HG03103 (cell line): ENCODE results near the gene LTK.

ENCODE experiments used
- ATAC-seq: cut with Tn5 transposase; IDR thresholded peaks from one replicate; pipeline ENCODE4 v1.9.1; 2021; ENCODE audit warnings: low read depth; ENCODE audit not compliant: unreplicated experiment

The LTK gene

DNA sequence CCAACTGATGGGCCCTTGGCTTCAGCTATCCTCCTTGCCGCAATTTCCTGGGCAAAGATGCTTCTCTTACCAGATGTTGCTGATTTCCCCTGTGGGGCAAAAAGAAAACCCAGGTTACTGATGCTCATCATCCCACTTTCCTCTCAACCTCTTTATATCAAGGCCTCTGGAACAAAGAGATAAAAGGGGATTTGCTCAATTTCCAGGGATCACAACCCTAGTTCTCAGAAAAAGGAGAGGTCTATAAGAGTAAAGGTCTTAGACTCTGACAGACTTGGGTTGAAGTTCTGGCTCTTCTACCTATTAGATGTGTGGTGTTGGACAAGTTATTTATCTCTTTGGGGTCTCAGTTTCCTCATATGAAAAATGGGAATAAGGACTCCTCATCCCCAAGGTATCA lies 21.9 kb upstream of the LTK start:
- no peak for ATAC-seq

DNA sequence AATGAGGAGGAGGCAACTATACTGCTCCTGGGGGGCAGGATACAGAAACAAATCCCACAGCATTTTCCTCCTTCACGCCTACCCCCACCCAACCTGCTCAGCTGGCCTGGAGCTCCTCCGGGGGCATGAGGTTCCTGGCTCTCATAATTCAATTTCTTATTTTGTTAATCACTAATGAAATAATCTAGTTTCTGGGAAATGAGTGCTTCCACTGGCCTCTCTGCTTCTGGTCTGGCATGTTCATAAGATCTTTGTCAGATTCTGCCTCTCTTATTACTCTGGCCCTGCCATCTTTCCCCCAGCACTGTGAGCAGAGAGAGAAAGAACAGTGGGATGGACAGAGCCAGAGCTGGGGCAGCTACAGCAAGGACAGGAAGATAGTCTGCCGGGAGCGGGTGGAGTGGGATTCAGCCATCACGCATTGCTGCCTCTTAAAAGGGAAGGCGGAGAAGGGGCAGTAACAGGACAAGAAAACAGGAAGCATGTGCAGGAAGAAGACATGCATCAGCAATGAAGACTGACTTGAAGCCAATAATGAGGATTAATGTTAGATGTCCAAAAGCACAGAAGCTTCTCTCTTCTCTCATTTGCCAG lies 16.8 kb upstream of the LTK start:
- no peak for ATAC-seq

DNA sequence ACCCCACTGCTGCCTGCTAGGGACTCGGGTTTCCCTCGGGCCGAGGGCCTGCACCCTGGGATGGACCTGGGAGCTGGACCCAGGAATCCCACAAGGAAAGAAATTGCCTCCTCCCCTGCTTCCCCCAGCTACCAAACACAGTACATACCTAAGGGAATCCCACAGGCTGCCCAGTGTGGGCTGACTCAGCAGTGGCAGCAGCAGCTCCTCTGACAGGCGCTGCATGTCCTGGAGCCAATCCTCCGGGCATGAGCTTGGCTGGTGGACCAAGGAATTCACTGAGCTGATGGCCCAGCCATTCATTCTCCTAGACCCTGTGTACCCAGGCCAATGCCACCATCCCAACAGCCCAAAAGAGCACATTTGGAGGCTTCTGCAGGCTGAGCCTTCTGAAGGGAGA lies 9.5 kb upstream of the LTK start:
- ATAC-seq: no peak

DNA sequence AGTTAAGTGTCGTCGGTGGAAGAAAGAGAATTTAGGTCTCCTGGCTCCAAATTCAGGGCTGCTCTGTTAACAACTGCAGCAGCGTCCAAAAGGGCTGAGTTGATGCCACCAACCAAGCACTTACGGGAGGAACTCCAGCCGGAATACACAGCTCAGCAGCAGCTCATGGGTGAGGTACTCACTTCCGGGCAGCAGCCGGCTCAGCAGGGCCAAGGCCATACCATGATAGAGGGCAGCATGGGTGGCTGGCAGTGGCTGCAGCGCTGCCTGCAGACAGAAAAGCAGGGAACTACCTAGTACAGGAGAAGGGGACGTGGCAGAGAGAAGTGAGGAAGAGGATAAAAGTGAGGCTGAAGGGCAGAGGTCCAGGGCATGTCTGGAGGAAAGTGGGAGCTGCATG lies 8.0 kb upstream of the LTK start:
- ATAC-seq: no peak

DNA sequence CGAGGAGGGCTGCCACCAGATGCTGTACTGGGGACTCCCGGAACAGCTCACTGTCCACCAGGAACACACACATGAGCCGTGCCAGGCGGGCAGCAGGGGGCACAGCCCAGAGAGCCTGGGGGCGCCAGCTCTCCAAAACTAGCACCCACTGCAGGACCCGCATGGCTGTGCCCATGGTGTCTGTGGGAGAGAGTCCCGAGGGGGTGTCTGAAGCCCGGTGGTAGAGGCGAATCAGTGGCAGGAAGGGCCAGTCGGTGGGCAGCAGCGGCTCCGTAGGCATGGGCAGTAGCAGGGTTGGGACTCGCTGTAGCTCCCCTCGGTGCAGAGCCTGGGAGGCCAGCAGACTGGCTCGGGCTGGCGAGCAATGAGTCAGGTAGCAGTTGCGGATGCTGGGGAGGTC lies 7.0 kb upstream of the LTK start:
- no peak for ATAC-seq

DNA sequence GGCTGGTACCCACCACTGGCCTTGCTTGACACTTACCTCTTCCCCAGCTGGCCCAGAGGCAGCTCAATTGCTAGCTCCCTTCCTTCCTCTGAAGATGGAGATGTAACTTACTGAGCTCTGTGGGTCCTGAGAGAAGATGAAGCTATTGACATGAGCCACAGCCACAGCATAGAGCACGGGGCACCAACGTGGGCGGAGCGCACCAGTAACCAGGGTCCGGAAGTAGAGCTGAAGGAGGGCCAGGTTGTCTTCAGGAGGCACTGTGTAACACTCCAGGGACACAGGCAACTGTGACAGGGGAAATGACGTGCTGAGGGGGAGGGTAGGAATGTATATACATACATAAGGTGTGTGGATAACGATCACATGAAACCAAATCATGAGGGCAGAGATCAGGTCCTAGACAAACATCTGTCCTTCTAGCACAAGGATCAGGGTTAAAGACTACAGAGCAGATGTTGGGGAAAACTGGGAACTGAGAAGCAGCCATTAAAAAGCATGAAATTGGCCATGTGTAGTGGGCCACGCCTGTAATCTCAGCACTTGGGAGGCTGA lies 4.3 kb upstream of the LTK start:
- ATAC-seq: no peak

GRCh38 chr15:41512940-41513505 lies 604 bp downstream of the LTK start:
- ATAC-seq: no peak

- ATAC-seq: no peak
These were observed 1.1 kb downstream of the LTK start for GRCh38 chr15:41512512-41512939.

DNA sequence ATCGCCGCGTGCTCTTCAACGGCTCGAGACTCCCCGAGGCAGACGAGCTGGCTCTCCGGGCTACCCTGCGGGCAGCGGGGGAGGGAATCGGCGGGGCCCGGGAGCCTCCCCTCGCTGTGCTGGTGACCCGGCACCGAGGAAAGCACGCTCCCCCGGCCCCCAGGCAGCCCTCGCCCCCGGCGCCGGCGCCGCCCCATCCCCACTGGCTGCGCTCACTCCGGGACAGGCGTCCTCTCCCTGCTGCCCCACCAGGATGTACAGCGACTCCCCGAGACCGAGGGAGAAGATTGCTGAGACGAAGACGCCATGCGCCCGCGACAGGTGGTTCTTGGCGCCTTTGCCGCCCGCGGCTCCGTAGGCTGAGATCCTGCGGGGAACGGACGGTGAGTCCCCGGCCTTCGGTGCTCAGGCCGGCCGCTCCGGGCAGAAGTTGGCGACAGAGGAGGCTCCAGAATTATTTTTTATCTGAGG lies 1.7 kb downstream of the LTK start:
- no peak for ATAC-seq

GRCh38 chr15:41511331-41511898 lies 2.2 kb downstream of the LTK start:
- no peak for ATAC-seq

- ATAC-seq: no peak
These were observed 2.9 kb downstream of the LTK start for GRCh38 chr15:41510728-41511127.

DNA sequence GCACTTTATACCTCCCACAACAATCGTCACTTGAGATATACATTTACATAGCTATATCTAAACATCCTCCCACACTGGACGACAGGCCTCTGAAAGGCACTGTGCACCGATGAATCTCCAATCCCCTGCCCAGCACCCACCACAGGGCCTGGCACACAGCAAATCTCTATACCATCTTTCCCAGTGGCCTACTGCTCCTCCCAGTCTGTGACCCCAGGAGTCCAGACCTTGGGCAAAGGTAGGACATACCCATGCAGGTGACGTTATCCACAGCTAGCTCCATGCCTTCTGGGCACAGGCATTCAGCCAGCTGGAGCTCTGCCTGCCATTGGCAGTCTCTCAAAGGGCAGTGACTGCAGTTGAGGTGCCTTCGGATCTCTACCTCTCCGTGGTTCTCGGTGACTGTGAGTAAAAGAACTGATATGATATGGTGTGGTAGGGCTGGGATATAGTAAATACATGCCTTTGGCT lies 5.8 kb downstream of the LTK start:
- no peak for ATAC-seq

DNA sequence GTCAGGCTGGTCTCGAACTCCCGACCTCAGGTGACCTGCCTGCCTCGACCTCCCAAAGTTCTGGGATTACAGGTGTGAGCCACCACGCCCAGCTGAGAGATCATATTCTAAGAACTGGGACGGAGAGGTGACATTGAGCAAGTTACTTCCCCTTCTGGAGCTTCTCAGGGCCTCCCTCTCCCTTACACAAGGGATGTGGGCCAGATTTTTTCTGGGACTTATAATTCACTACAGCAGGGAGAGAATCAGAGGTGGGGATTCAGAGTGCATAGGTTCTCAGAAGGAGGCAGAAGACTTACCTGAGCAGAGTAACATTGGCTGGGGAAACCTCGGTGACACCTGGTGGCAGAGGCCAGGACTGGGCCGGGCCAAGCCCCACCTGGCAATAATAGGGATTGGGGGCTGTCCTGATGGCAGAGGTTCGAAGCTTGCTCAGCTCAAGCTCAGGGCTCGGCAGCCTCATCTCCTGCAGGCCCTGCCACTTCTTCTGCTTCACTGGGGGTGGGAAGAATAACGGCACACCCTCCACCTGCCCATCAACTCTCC lies 6.8 kb downstream of the LTK start:
- ATAC-seq: no peak

DNA sequence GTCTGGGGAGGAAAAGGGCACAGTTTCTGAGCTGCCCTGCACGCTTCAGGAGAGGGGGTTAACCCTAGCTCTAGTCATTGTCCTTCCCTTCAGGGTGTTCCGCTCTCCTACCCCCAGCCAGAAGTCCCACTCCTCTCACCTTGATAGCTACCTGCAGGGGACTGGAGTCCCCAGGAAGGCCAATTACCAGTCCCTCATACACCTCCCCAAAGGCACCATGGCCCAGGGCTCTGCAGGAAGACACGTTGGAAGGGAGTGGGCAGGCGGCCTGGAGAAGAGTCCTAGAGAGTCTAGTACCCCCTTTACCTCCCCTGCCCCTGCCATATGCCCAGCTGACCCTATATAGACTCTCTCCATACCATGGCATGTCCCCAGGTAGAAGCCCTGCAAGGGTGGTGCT lies 7.9 kb downstream of the LTK start:
- no peak for ATAC-seq

GRCh38 chr15:41504751-41505492 lies 8.7 kb downstream of the LTK start:
- ATAC-seq: no peak

GRCh38 chr15:41503669-41504010 lies 10.0 kb downstream of the LTK start:
- ATAC-seq: no peak

- ATAC-seq: no peak
These were observed 10.6 kb downstream of the LTK start for GRCh38 chr15:41502795-41503668.

- no peak for ATAC-seq
These were observed 11.5 kb downstream of the LTK start for GRCh38 chr15:41501931-41502794.

DNA sequence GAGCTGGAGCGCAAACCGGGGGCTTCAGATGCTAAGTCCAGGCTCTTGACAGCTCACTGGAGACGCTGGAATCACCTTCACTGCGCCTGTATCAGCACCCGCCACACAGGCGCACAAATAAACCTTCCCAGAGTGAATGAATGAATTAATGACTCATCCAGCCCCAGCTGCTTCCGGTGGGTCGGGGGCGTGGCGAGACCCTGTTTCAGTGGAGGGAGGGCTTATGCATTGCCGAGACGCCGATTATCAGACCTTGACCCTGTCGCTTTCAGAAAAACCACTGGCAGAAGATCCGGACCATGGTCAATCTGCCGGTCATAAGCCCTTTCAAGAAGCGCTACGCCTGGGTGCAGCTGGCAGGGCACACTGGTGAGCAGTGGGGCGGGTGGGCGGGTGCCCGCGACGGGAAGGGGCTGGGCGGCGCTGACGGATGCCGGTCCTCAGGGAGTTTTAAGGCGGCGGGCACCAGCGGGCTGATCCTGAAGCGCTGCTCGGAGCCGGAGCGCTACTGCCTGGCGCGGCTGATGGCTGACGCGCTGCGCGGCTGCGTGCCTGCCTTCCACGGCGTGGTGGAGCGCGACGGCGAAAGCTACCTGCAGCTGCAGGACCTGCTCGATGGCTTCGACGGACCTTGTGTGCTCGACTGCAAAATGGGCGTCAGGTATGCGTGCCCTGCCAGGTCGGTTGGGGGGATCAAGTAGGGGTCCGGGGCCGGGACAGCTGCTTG lies 12.3 kb downstream of the LTK start:
- no peak for ATAC-seq
